ENCODE data around the gene NEUROD1.

DNA sequence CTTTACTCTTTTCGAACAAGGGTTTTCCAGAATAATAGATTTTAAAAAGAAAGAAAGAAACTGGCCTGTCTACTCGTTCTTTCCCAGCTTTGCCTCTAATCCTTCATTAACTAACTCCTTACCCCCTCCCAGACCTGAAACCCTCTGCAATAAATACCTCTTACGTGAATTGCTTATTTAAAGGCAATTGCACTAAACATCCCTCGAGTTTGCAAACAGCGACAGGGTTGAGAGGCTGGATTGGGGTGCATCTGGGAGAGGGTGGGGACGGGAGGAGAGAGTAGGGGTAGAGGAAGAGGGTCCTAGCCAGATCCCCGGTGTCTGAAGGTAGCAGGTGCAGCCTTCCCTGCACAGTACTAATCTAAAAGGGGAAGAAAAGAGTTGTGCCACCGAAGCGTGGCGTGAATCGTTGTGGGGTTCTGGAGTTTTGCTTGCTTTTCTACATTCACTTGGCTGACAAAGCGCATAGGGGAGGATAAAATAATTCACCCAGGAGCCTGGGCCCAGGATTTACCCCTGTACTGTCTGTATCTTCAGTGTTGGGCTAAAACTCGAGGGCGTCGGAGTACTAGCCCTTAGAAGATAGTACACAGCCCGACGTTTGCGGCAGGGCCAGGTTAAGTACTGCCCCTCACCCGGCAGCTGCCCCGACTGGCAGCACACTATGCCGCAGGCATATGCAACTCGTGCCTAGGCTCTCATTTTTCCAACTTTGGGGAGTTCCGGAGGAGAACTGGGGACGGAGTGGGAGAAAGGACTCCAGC, 1.9 kb upstream of the NEUROD1 start:
- TF ChIP-seq CTCF (IDR thresholded peaks at IDR 0.05) (no peak), POLR2A (IDR thresholded peaks at IDR 0.05) (no peak)

All from heart left ventricle (tissue), 13 donors.